ENCODE measurements around the gene BAG3.

Gene BAG3

GRCh38 chr10:119725828-119726675 lies 74.9 kb downstream of the BAG3 start, which contains the start of gene INPP5F:
TSS of gene INPP5F (plus strand) at chr10:119726050. CDS start at chr10:119726263, 213 bp downstream.
- peak; percentile 96 to 99 (median 99) for DNase-seq (ENCODE audit: low read depth in 3 of 3, low spot score in 1 of 3)

- DNase-seq (ENCODE audit: low read depth in 3 of 3, low spot score in 1 of 3) = no peak
These were observed 75.6 kb downstream of the BAG3 start for GRCh38 chr10:119726676-119727261.

Data from stimulated activated CD4-positive, alpha-beta T cell treated with anti-CD3 and anti-CD28 coated beads, TNF-alpha, amount 100 ng/mL, for 1 hour (primary cell).